SHP77 (cell line): ENCODE results near the gene MPP4.

Experiments used
- DNase-seq, 2 experiments: peaks; one replicate each; lab custom pipeline; 2025; lab: John Stamatoyannopoulos, UW

Gene MPP4

GRCh38 chr2:201622306-201622970 is 76.0 kb downstream of the MPP4 start:
- no peak for DNase-seq

- DNase-seq = no peak
Observed at GRCh38 chr2:201621293-201621999, 77.0 kb downstream of the MPP4 start.

GRCh38 chr2:201618744-201619662 is 79.4 kb downstream of the MPP4 start:
- no peak for DNase-seq

- no peak for DNase-seq
Observed at GRCh38 chr2:201608021-201608420, 90.4 kb downstream of the MPP4 start.

GRCh38 chr2:201607568-201607967 is 90.9 kb downstream of the MPP4 start:
- DNase-seq = no peak

GRCh38 chr2:201600906-201601305 is 97.5 kb downstream of the MPP4 start:
- no peak for DNase-seq

GRCh38 chr2:201597397-201597796 is 101.0 kb downstream of the MPP4 start:
- DNase-seq = no peak
